NB4 (cell line): ENCODE data around the gene TMED8.
A peak's percentile ranks its signal among the peaks of the same experiment; 100 is the strongest.

ENCODE experiments used
- DNase-seq: peaks from one replicate; pipeline ENCODE4 v3.0.0; 2010; ENCODE audit warnings: low read depth
- H3K4me3 ChIP-seq: one replicate; pipeline ENCODE4 v1.5.1; 2011; ENCODE audit warnings: mild to moderate bottlenecking, low read depth, low read length, moderate library complexity
- MYC ChIP-seq: IDR thresholded peaks from 2 replicates; pipeline ENCODE4 v1.6.1; 2011; ENCODE audit warnings: low read depth, low read length
- POLR2A ChIP-seq: IDR thresholded peaks from 2 replicates; pipeline ENCODE4 v1.6.1; 2011; ENCODE audit warnings: mild to moderate bottlenecking; ENCODE audit not compliant: insufficient read length; ENCODE audit errors: extremely low read depth
- TF ChIP-seq, protein P1 (sequence below): IDR thresholded peaks from one replicate; pipeline ENCODE4 v1.5.1; 2012; ENCODE audit warnings: low read depth, low read length
- TF ChIP-seq, protein P2 (sequence below): IDR thresholded peaks from 2 replicates; pipeline ENCODE4 v1.6.1; 2011; ENCODE audit warnings: low read depth, low read length

TMED8 gene

DNA sequence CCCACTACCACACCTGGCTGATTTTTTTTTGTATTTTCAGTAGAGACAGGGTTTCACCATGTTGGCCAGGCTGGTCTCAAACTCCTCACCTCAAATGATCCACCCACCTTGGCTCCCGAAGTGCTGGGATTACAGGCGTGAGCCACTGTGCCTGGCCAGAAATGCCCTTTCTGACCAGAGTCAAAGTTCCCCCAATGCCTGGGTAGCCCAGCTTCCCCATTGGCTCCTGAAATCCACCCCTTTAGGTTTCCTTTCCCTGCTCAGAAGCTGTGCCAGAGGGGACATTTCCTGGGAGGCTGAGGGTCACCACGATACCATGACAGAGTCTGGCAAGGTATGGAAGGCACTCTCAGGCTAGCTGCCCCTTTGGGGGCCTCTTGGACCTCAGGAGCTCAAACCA is 52.6 kb downstream of the TMED8 start:
- DNase-seq = no peak
- TF ChIP-seq POLR2A = no peak
- no peak for TF ChIP-seq MYC
- TF ChIP-seq, protein P1, sequence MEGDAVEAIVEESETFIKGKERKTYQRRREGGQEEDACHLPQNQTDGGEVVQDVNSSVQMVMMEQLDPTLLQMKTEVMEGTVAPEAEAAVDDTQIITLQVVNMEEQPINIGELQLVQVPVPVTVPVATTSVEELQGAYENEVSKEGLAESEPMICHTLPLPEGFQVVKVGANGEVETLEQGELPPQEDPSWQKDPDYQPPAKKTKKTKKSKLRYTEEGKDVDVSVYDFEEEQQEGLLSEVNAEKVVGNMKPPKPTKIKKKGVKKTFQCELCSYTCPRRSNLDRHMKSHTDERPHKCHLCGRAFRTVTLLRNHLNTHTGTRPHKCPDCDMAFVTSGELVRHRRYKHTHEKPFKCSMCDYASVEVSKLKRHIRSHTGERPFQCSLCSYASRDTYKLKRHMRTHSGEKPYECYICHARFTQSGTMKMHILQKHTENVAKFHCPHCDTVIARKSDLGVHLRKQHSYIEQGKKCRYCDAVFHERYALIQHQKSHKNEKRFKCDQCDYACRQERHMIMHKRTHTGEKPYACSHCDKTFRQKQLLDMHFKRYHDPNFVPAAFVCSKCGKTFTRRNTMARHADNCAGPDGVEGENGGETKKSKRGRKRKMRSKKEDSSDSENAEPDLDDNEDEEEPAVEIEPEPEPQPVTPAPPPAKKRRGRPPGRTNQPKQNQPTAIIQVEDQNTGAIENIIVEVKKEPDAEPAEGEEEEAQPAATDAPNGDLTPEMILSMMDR = no peak
- TF ChIP-seq, protein P2, sequence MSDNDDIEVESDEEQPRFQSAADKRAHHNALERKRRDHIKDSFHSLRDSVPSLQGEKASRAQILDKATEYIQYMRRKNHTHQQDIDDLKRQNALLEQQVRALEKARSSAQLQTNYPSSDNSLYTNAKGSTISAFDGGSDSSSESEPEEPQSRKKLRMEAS = no peak
- H3K4me3 ChIP-seq = no peak overlapping the region

DNA sequence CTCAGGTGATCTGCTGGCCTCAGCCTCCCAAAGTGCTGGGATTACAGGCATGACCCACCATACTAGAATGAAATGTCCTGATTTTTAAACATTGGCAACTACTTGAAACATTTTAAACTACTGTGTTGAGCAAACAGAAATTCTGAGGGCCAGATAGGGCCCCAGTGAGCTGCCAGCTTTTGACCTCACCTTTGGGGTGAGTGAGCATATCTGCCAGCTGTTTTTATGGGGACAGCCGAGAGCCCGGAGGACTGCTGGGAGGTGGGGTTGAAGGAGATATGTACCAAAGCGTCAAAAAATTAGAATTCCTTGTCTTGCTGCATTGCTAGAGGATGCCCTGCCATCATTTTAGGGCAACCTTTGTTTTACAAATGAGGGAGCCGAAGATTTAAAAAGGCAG is 53.3 kb downstream of the TMED8 start:
- no peak overlapping the region for H3K4me3 ChIP-seq
- TF ChIP-seq, protein P1 = no peak
- TF ChIP-seq MYC (no peak), POLR2A (no peak)
- TF ChIP-seq, protein P2 = no peak
- DNase-seq = no peak

DNA sequence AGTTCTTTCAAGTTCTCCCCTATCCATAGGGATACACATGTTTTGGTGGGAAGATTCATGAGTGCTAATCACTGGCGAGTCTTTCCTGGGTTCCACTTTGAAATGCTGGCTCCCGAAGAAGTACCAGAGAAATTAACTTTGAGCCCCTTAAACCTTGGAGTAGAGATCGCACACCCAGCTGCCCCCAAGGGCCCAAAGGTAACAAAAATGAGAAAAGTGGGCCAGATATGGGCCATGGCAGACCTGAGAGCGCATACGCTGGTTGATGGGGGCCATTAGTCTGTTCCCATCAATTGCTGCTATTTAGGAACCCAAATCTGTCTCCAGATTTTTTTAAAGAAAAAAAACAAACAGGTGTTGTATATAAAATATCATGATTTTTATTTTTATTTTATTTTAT is 53.9 kb downstream of the TMED8 start:
- no peak for DNase-seq
- TF ChIP-seq MYC = no peak
- TF ChIP-seq POLR2A = no peak
- TF ChIP-seq, protein P1 = no peak
- TF ChIP-seq, protein P2 = no peak
- H3K4me3 ChIP-seq = no peak overlapping the region

DNA sequence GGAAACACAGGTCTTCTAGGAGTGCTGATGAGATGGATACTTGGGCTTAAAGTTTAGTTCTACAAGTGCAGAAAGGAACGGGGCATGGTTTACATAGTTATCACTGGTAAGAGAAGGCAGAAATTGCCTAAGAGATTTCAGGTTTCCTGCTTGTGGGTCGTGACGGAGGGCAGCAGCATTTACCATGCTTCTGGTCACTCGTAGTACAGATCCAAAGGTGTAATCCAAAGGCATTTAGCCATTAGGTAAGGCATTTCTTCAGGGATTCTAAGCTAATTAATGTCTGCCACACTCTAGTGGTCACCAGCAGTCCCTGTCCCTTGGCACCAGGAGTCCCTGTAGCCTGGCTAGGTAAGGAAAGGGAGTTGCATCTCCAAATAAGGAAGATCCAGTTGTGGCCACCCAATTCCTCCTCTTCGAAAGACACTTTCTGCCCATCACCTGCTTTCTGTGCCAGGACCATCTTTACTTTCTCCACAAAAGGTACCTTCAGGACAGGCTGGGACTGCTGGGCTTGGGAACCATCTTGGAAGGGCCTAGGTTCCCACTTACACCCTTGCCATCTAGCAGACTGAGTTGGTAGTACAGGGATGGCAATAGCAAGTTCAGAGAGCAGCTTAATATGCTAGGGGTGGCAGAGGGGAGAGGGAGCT is 54.5 kb downstream of the TMED8 start:
- TF ChIP-seq POLR2A (no peak), MYC (no peak)
- TF ChIP-seq, protein P2 = no peak
- TF ChIP-seq, protein P1 = no peak
- DNase-seq = no peak
- peak overlapping the region; percentile 66 for H3K4me3 ChIP-seq

DNA sequence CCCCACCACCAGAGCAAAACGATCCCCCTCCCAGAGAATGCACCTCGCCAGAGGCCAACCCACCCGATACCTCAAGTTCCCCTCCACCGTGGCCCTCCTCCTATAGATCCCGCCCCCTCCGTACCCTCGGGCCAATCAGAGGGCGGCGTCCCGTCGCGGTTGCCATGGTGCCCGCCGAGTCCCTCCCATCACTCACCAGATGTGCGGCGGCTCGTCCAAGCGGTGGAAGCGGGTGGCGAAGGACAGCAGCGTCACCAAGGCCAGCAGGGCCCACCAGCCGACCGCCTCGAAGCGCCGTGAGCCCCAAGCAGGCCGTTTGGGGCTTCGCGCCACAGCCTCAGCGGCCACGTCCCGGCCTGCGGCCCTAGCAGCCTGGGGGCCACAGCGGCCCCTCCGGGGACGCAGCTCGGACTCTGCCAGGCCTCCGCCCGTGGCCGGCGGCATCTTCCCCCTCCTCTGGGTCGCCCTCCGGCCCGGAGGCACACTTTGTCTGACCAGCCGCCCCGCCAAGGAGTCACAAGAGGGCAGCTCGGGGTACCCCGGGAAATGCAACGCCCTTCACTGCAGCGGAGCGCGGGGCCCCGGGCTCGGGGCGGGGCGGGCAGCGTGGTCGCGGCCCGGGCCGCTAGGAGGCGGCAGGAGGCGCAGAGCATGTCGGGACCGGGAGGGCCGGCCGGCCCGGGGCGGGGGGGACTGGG is 56.5 kb downstream of the TMED8 start, which contains the start of gene POMT2:
Gene POMT2 (minus strand): TSS at position 646 of the 698 bp plus-strand sequence. CDS start 202 bp downstream, at position 444.
- peak; percentile 94 for DNase-seq
- TF ChIP-seq, protein P1 = peak; percentile 7
- TF ChIP-seq MYC = peak; percentile 33; the same call in 1 of the 2 replicates
- TF ChIP-seq POLR2A = peak; percentile 56
- TF ChIP-seq, protein P2 = peak; percentile 61
- H3K4me3 ChIP-seq = peak within 1 kb of the TSS; percentile 66
